SU-DHL-6 (cell line): ENCODE measurements around the gene FOS.

ENCODE experiments used
- H2AFZ ChIP-seq: fragments of 200-600 bp; sonication (generic); 2 replicates; pipeline ENCODE4 v1.6.1; 2014; ENCODE audit warnings: low read depth, mild to moderate bottlenecking, moderate library complexity, mixed read lengths, antibody characterized with exemption, low read length; ENCODE audit not compliant: severe bottlenecking
- H3F3A ChIP-seq: fragments of 200-600 bp; shearing (Covaris generic); 2 replicates; pipeline ENCODE4 v1.6.0; 2016; ENCODE audit warnings: antibody characterized with exemption, mild to moderate bottlenecking; ENCODE audit not compliant: insufficient read depth
- H3K27ac ChIP-seq: fragments of 200-600 bp; sonication (generic); 2 replicates; pipeline ENCODE4 v1.5.1; 2016; ENCODE audit warnings: low read depth, mild to moderate bottlenecking, low read length, moderate library complexity, mixed read lengths
- H3K27me3 ChIP-seq: fragments of 200-600 bp; sonication (generic), shearing (Covaris generic); 2 replicates; pipeline ENCODE4 v1.6.0; 2014; ENCODE audit warnings: mild to moderate bottlenecking, low read length
- H3K36me3 ChIP-seq: fragments of 200-600 bp; sonication (generic); 2 replicates; pipeline ENCODE4 v1.6.1; 2014; ENCODE audit warnings: mild to moderate bottlenecking, low read length, mixed read lengths
- H3K4me2 ChIP-seq: fragments of 300-600, 200-600 bp; shearing (Covaris generic), sonication (generic); 2 replicates; pipeline ENCODE4 v1.6.0; 2014; ENCODE audit warnings: low read length, low read depth, mild to moderate bottlenecking; ENCODE audit not compliant: poor library complexity, severe bottlenecking
- H3K4me3 ChIP-seq: fragments of 200-600 bp; sonication (generic); 2 replicates; pipeline ENCODE4 v1.5.1; 2014; ENCODE audit warnings: antibody characterized with exemption, low read length, mild to moderate bottlenecking, mixed read lengths; ENCODE audit not compliant: insufficient read depth, poor library complexity, severe bottlenecking
- H3K79me2 ChIP-seq: fragments of 200-600 bp; sonication (generic); 2 replicates; pipeline ENCODE4 v1.6.1; 2014; ENCODE audit warnings: mild to moderate bottlenecking, low read length, moderate library complexity; ENCODE audit not compliant: insufficient read depth
- H3K9ac ChIP-seq: fragments of 200-600 bp; sonication (generic); 2 replicates; pipeline ENCODE4 v1.7.0; 2014; ENCODE audit warnings: mild to moderate bottlenecking, low read length
- H3K9me2 ChIP-seq: fragments of 200-600 bp; sonication (generic); replicated peaks from 2 replicates; pipeline ENCODE4 v1.6.1; 2014; ENCODE audit warnings: low read length; ENCODE audit not compliant: insufficient read depth
- H3K9me3 ChIP-seq: fragments of 200-600 bp; sonication (generic); 2 replicates; pipeline ENCODE4 v1.6.1; 2014; ENCODE audit warnings: low read length, mixed read lengths; ENCODE audit not compliant: insufficient read depth
- H4K20me1 ChIP-seq: fragments of 200-600 bp; sonication (generic); 2 replicates; pipeline ENCODE4 v1.6.1; 2014; ENCODE audit warnings: low read depth, mild to moderate bottlenecking, antibody characterized with exemption, low read length, moderate library complexity, mixed read lengths
- CTCF ChIP-seq: fragments of 200-600 bp; sonication (generic); IDR thresholded peaks from one replicate; pipeline ENCODE4 v1.5.1; 2017; ENCODE audit warnings: antibody characterized with exemption, mild to moderate bottlenecking, low read length, moderate library complexity; ENCODE audit not compliant: insufficient read depth, poor library complexity, severe bottlenecking
- EZH2phosphoT487 ChIP-seq: fragments of 200-600 bp; sonication (generic), shearing (Covaris generic); conservative IDR thresholded peaks from 2 replicates; pipeline ENCODE4 v1.6.1; 2018; ENCODE audit warnings: mild to moderate bottlenecking, antibody characterized with exemption, low read length, moderate library complexity, mixed read lengths

The FOS gene

GRCh38 chr14:75258079-75258802 lies 20.4 kb upstream of the FOS start:
- Histone ChIP-seq H3K27me3 (no peaks in the 10 kb centered on the region), H3K36me3 (no peaks in the 10 kb centered on the region), H3K9me3 (no peaks in the 10 kb centered on the region), H3K9ac (peak overlapping the region; percentile 63), H3K4me3 (peak overlapping the region; percentile 61), H3K4me2 (peak overlapping the region; percentile 93), H3F3A (peaks cover 10% of the 10 kb centered on the region), H3K27ac (no peak overlapping the region), H3K9me2 (no peaks in the 10 kb centered on the region), H2AFZ (no peak overlapping the region), H3K79me2 (no peaks in the 10 kb centered on the region), H4K20me1 (no peaks in the 10 kb centered on the region)
- no peak for TF ChIP-seq CTCF
- no peak for TF ChIP-seq EZH2phosphoT487

- Histone ChIP-seq H3K27me3 (no peaks in the 10 kb centered on the region), H3K4me3 (peak overlapping the region; percentile 61), H2AFZ (peak overlapping the region; percentile 98), H3K9ac (peak overlapping the region; percentile 63), H3K4me2 (peak overlapping the region; percentile 93), H3K9me3 (no peaks in the 10 kb centered on the region), H4K20me1 (no peaks in the 10 kb centered on the region), H3F3A (peaks cover 10% of the 10 kb centered on the region), H3K9me2 (no peaks in the 10 kb centered on the region), H3K36me3 (no peaks in the 10 kb centered on the region), H3K27ac (no peak overlapping the region), H3K79me2 (no peaks in the 10 kb centered on the region)
- no peak for TF ChIP-seq CTCF
- TF ChIP-seq EZH2phosphoT487: no peak
These were observed 19.7 kb upstream of the FOS start for GRCh38 chr14:75258803-75259509.

- H3K36me3 ChIP-seq: no peaks in the 10 kb centered on the region
- H3K4me2 ChIP-seq: peak overlapping the region; percentile 93
- H3F3A ChIP-seq: peaks cover 10% of the 10 kb centered on the region
- peak overlapping the region; percentile 63 for H3K9ac ChIP-seq
- peak overlapping the region; percentile 98 for H2AFZ ChIP-seq
- no peaks in the 10 kb centered on the region for H3K27me3 ChIP-seq
- peak overlapping the region; percentile 61 for H3K4me3 ChIP-seq
- no peaks in the 10 kb centered on the region for H3K9me2 ChIP-seq
- no peak overlapping the region for H3K27ac ChIP-seq
- no peaks in the 10 kb centered on the region for H4K20me1 ChIP-seq
- no peaks in the 10 kb centered on the region for H3K79me2 ChIP-seq
- TF ChIP-seq CTCF: no peak
- TF ChIP-seq EZH2phosphoT487: no peak
- no peaks in the 10 kb centered on the region for H3K9me3 ChIP-seq
These were observed 19.1 kb upstream of the FOS start for GRCh38 chr14:75259510-75259855.
